Gastrocnemius medialis (tissue), 4 donors: ENCODE results near the gene KDM4C. TPM values are rescaled to one million over a fixed set of nuclear protein-coding genes. Genes with fewer than 3 reads are reported as not detected.

Experiments
- ATAC-seq, 2 donors: fragments of 150-250 bp; one replicate each; pipeline ENCODE4 v1.9.1; 2016
- DNase-seq, 2 donors: peaks; one replicate each; pipeline ENCODE4 v3.0.0-alpha.2; 2019
- H3K27ac ChIP-seq, 4 donors: fragments of 200-600 bp; sonication (generic); 1 replicate in 1 of 4; 2 replicates in 3 of 4; pipeline ENCODE4 v1.5.1; 2016 to 2018; ENCODE audit warnings: mild to moderate bottlenecking in 2 of 4, moderate library complexity in 1 of 4
- H3K27me3 ChIP-seq, 3 donors: fragments of 200-600 bp; sonication (generic) in 2 of 3; 1 replicate in 1 of 3; 2 replicates in 2 of 3; pipeline versions ENCODE4 v1.5.1 to v1.6.0; 2016 to 2019; ENCODE audit warnings: mild to moderate bottlenecking in 1 of 3, moderate library complexity in 1 of 3
- H3K36me3 ChIP-seq, 2 donors: fragments of 200-600 bp; sonication (generic) in 1 of 2; one replicate each; pipeline ENCODE4 v1.5.1; 2017 to 2018
- H3K4me1 ChIP-seq, 2 donors: fragments of 200-600 bp; sonication (generic) in 1 of 2; one replicate each; pipeline ENCODE4 v1.5.1; 2016 to 2017; ENCODE audit warnings: mild to moderate bottlenecking in 2 of 2
- H3K4me3 ChIP-seq, 4 donors: fragments of 200-600 bp; sonication (generic) in 3 of 4; 1 replicate in 1 of 4; 2 replicates in 3 of 4; pipeline ENCODE4 v1.5.1; 2016 to 2019; ENCODE audit warnings: mild to moderate bottlenecking in 2 of 4
- H3K9me3 ChIP-seq, 3 donors: fragments of 200-600 bp; sonication (generic) in 2 of 3; 1 replicate in 1 of 3; 2 replicates in 2 of 3; pipeline ENCODE4 v1.5.1; 2016 to 2019
- POLR2A ChIP-seq, 2 donors: fragments of 450-650 bp; IDR thresholded peaks; one replicate each; pipeline ENCODE4 v1.6.1; 2017; ENCODE audit warnings: antibody characterized with exemption in 2 of 2, mild to moderate bottlenecking in 2 of 2, moderate library complexity in 2 of 2
- in situ Hi-C, 4 donors: fragments of 200-750 bp; cut with MboI; loops; one replicate each; pipeline versions ENCODE4 v1.15.0 to v1.8.0; 2017; ENCODE audit warnings: low sequenced_read_pairs in 4 of 4
- intact Hi-C: fragments of 100-400 bp; cut with DNase I; formaldehyde crosslinking; loops from one replicate; pipeline ENCODE4 v1.15.1; 2023; ENCODE audit warnings: low total_unique reads
- total RNA-seq, 4 donors: library from RNA; depleted of rRNA; stranded (reverse); fragments of >200 nt; gene quantifications; one replicate each; pipeline versions ENCODE4 v1.1.0 to v1.2.3, GENCODE V29; 2016
- TF ChIP-seq, protein P1 (sequence below), 5 experiments: fragments of 450-650 bp in 3 of 5; fragments of 200-600 bp in 2 of 5; sonication (generic) in 2 of 5; IDR thresholded peaks in 4 of 5; conservative IDR thresholded peaks in 1 of 5; 1 replicate in 4 of 5; 2 replicates in 1 of 5; pipeline ENCODE4 v1.5.1; 2016 to 2019; ENCODE audit warnings: antibody characterized with exemption in 5 of 5, mild to moderate bottlenecking in 3 of 5, moderate library complexity in 3 of 5

Gene KDM4C
- total RNA-seq, 4 donors from 2014 or later = 7.7 to 23.3 (median 10.0) TPM

GRCh38 chr9:7169717-7170389 is 412.1 kb downstream of the KDM4C start:
- Histone ChIP-seq H3K9me3 (no peaks in the 10 kb centered on the region), H3K27me3 (no peaks in the 10 kb centered on the region), H3K36me3 (peaks cover 0 to 10% of the 10 kb centered on the region in 2 donors), H3K4me3 (no peak overlapping the region), H3K4me1 (peaks cover 30 to 32% of the 10 kb centered on the region in 2 donors), H3K27ac (no peak overlapping the region)
- peak in 1 of 2 donors; percentile 68 for ATAC-seq
- TF ChIP-seq, protein P1, sequence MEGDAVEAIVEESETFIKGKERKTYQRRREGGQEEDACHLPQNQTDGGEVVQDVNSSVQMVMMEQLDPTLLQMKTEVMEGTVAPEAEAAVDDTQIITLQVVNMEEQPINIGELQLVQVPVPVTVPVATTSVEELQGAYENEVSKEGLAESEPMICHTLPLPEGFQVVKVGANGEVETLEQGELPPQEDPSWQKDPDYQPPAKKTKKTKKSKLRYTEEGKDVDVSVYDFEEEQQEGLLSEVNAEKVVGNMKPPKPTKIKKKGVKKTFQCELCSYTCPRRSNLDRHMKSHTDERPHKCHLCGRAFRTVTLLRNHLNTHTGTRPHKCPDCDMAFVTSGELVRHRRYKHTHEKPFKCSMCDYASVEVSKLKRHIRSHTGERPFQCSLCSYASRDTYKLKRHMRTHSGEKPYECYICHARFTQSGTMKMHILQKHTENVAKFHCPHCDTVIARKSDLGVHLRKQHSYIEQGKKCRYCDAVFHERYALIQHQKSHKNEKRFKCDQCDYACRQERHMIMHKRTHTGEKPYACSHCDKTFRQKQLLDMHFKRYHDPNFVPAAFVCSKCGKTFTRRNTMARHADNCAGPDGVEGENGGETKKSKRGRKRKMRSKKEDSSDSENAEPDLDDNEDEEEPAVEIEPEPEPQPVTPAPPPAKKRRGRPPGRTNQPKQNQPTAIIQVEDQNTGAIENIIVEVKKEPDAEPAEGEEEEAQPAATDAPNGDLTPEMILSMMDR (IDR thresholded peaks at IDR 0.05 in 4 of 5, conservative IDR thresholded peaks at IDR 0.05 in 1 of 5) = no peak
- TF ChIP-seq POLR2A (IDR thresholded peaks at IDR 0.05) = no peak
- in situ Hi-C loops = no loop called here
- peak in 1 of 2 donors; percentile 53 for DNase-seq
- intact Hi-C loops = loop anchor here (10.0 kb wide), 1 partner anchor 75 kb away; no protein-coding TSS in a partner anchor

DNA sequence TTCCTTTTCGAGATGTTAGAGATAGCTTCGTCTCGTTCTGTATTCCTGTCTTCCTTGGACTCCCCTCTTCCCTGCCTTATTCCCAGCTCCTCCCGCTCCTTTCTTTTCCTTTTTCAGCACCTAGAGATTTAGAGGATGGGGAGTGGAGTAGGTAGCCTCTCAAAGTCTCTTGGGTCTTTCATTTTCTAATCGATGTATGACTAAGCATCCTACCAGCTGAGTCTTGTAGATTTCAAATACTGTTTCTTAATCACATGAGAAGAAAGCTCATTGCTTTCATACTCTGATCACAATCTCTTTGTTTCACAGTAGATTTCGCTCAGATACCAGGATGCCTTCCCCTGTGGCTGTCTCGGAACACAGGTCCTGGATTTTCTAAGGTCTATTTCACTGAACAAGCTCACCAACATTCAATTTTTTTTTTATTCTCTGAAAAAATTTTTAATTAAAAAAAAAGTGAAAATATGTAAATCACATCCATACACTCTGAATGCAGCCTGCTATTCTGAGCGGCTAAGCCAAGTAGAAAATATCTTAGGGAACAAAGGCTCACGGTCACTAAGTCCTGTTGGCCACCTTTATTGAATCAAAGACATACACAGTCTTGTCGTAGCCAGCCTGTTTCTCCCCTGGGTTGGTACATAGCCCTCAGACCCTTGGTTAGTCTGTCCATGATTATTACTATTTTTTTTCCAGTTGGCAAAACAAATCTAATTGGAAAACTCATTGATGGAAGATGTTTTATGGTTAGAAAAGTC is 413.8 kb downstream of the KDM4C start:
- ATAC-seq (no peak), DNase-seq (no peak)
- Histone ChIP-seq H3K36me3 (no peaks in the 10 kb centered on the region), H3K4me3 (no peak overlapping the region), H3K9me3 (no peaks in the 10 kb centered on the region), H3K4me1 (peaks cover 30 to 32% of the 10 kb centered on the region in 2 donors), H3K27me3 (no peaks in the 10 kb centered on the region), H3K27ac (no peak overlapping the region)
- intact Hi-C loops = loop anchor here (10.0 kb wide), 1 partner anchor 77 kb away; no protein-coding TSS in a partner anchor
- in situ Hi-C loops = no loop called here
- TF ChIP-seq POLR2A (IDR thresholded peaks at IDR 0.05) = no peak
- TF ChIP-seq, protein P1 (IDR thresholded peaks at IDR 0.05 in 4 of 5, conservative IDR thresholded peaks at IDR 0.05 in 1 of 5) = no peak

DNA sequence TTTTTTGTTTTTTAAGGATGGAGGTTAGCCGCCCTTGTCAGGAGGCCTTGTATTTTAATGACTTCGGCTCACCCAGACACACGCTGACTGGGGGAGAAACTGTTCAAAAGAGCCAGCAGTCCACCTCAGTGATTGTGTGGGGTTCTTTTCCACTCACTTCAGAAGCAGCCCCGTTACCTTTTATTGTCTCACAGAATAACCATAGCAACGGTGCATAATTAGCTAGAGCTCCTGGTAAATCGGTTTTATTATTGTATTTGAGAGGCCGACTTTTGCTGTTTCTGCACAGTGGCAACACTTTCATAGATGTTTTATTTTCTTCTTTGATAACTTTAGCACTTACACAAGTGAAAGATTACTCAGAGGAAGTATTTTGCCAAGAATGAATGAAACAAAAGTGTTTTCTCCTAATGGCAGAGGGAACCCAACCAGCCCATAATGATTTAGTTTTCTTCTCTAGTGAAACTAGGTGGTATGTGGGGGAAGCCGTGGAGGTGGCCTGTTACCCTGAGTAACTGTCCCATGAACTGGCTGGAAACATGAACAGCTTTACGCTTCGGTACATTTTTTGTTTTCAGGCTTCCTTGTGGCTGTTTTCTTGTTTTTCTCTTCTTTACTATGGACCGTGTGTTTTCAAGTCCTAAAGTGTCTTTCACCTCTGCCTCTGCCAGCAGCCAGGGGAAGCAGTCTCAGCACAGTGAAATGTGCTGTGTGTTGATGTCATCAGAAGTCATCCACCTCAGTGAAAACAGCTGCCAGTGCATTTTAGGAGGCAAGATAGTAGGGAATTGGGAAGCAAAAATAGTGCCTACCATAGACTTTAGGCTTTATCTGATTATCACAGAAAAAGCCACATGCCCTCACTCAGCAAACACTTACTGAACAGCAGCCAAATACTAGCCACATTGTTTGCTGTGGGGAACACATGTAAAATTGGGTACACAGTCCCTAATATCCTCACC is 414.7 kb downstream of the KDM4C start:
- in situ Hi-C loops = no loop called here
- DNase-seq (no peak), ATAC-seq (no peak)
- Histone ChIP-seq H3K36me3 (no peaks in the 10 kb centered on the region), H3K27me3 (no peaks in the 10 kb centered on the region), H3K9me3 (no peaks in the 10 kb centered on the region), H3K27ac (peak overlapping the region in 2 of 4 donors; percentile 0 to 22), H3K4me1 (peaks cover 30 to 32% of the 10 kb centered on the region in 2 donors), H3K4me3 (no peak overlapping the region)
- TF ChIP-seq POLR2A (IDR thresholded peaks at IDR 0.05) = no peak
- TF ChIP-seq, protein P1 (IDR thresholded peaks at IDR 0.05 in 4 of 5, conservative IDR thresholded peaks at IDR 0.05 in 1 of 5) = no peak
- intact Hi-C loops = loop anchor here (10.0 kb wide), 1 partner anchor 78 kb away; no protein-coding TSS in a partner anchor

DNA sequence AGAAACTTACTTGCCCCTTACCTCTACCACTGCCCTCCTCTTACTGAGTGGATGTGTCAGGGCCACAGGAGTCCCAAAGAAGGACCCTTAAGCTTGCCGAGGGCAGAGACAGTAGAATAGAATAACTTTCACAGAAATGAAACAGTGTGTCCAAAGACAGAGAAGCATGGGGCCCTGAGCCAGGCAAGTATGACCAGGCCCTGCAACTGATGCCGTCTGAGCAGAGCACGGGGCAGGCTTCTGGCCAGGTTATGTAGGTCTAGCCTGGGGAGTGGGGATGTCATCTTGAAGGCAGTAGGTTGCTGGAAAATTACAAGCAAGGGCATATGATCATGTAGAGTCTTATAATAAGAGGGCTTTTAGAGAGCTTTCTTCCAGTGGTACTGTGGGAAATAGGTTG is 415.4 kb downstream of the KDM4C start:
- peaks cover 30 to 32% of the 10 kb centered on the region in 2 donors for H3K4me1 ChIP-seq
- no peaks in the 10 kb centered on the region for H3K9me3 ChIP-seq
- in situ Hi-C loops (no loop called here), intact Hi-C loops (loop anchor here (10.0 kb wide), 1 partner anchor 78 kb away; no protein-coding TSS in a partner anchor)
- H3K27ac ChIP-seq = peak overlapping the region in 2 of 4 donors; percentile 0 to 22
- H3K36me3 ChIP-seq = no peaks in the 10 kb centered on the region
- H3K27me3 ChIP-seq = no peaks in the 10 kb centered on the region
- DNase-seq = no peak
- ATAC-seq = peak; percentile 51 to 55
- TF ChIP-seq POLR2A (IDR thresholded peaks at IDR 0.05) = no peak
- TF ChIP-seq, protein P1 (IDR thresholded peaks at IDR 0.05 in 4 of 5, conservative IDR thresholded peaks at IDR 0.05 in 1 of 5) = no peak
- no peak overlapping the region for H3K4me3 ChIP-seq
